Body of pancreas (tissue), 4 donors: ENCODE data around the gene EFS.

Source experiments
- CTCF ChIP-seq, 7 experiments: fragments of 450-650 bp in 4 of 7; fragments of 200-600 bp in 3 of 7; sonication (generic) in 3 of 7; IDR thresholded peaks; one replicate each; pipeline ENCODE4 v1.5.1; 2016 to 2019; ENCODE audit warnings: antibody characterized with exemption in 7 of 7
- POLR2A ChIP-seq, 3 donors: fragments of 450-650 bp; IDR thresholded peaks; one replicate each; pipeline ENCODE4 v1.6.1; 2016; ENCODE audit warnings: antibody characterized with exemption in 3 of 3, mild to moderate bottlenecking in 2 of 3

DNA sequence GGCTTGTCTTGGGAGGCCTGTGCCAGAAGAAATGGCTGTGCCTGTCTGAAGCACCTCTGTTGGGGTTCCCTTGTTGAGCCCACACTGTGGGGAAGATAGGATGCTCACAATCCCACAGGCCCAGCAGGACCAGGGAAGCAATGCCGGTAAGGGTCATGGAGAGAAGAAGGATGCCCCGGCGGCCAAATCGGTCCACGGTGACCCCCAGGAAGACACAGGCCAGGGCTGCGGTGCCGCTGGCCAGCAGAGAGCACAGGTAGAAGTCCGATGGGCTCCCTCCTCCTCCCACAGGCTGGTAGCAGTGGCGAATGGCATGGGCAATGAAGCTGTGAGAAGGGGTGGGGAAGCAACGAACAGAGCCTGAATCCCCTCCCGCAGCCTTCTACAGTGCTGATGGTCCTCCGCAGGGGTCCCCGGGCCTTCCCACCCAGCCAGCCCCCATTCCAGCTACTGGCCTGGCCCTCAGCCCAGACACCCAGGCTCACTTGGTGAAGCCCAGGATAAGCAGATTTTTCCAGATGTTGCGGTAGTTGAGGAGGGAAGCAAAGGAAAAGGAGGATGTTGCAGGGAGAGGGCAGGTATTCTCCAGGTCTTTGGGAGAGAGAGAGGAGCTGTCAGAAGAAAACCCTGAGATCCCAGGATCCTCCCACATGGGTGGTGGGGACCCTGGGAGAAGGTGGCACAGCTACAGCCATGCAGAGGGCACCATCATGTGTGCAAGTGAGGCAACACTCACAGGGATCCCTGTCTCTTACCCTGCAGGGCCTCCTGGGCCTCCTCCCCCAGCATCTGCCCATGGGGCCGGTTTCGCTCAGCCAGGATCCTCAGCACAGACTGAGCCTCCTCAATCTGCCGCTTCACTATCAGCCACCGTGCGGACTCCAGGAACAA, 17.3 kb downstream of the EFS start:
- TF ChIP-seq CTCF (IDR thresholded peaks at IDR 0.05): no peak
- no peak for TF ChIP-seq POLR2A (IDR thresholded peaks at IDR 0.05)
